OCI-LY3 (cell line): ENCODE measurements around the gene ABLIM2.

Source experiments
- H2AFZ ChIP-seq: fragments of 200-600, 300-600 bp; shearing (Covaris generic); 2 replicates; pipeline ENCODE4 v1.6.0; 2014; ENCODE audit warnings: antibody characterized with exemption, low read depth, low read length
- H3K27ac ChIP-seq: fragments of 200-600, 300-600 bp; sonication (generic); 2 replicates; pipeline ENCODE4 v1.5.1; 2014; ENCODE audit warnings: mild to moderate bottlenecking, low read length, moderate library complexity, mixed read lengths
- H3K27me3 ChIP-seq: fragments of 200-600, 300-600 bp; sonication (generic); 2 replicates; pipeline ENCODE4 v1.6.1; 2014; ENCODE audit warnings: low read depth, low read length, mixed read lengths
- H3K36me3 ChIP-seq: fragments of 200-600, 300-600 bp; sonication (generic); replicated peaks from 2 replicates; pipeline ENCODE3; 2014; ENCODE audit warnings: low read depth, low read length, mixed read lengths
- H3K4me1 ChIP-seq: fragments of 300-600, 200-600 bp; sonication (generic); 2 replicates; pipeline ENCODE4 v1.6.1; 2014; ENCODE audit warnings: low read length, mixed read lengths
- H3K4me2 ChIP-seq: fragments of 200-600, 300-600 bp; sonication (generic); 2 replicates; pipeline ENCODE4 v1.6.1; 2014; ENCODE audit warnings: low read length, mixed read lengths
- H3K4me3 ChIP-seq: fragments of 300-600, 200-600 bp; sonication (generic); 2 replicates; pipeline ENCODE4 v1.5.1; 2014; ENCODE audit warnings: antibody characterized with exemption, mild to moderate bottlenecking, low read length, moderate library complexity
- H3K79me2 ChIP-seq: fragments of 300-600, 200-600 bp; shearing (Covaris generic); 2 replicates; pipeline ENCODE4 v1.6.1; 2014; ENCODE audit warnings: mild to moderate bottlenecking, low read length, mixed read lengths
- H3K9ac ChIP-seq: fragments of 300-600, 200-600 bp; shearing (Covaris generic); 2 replicates; pipeline ENCODE4 v1.6.0; 2014; ENCODE audit warnings: mild to moderate bottlenecking, low read length, moderate library complexity
- H3K9me3 ChIP-seq: fragments of 200-600, 300-600 bp; shearing (Covaris generic); 2 replicates; pipeline ENCODE4 v1.6.1; 2014; ENCODE audit warnings: low read length, mixed read lengths; ENCODE audit not compliant: insufficient read depth
- H4K20me1 ChIP-seq: fragments of 200-600, 300-600 bp; sonication (generic); 2 replicates; pipeline ENCODE4 v1.6.1; 2016; ENCODE audit warnings: low read length, mixed read lengths; ENCODE audit not compliant: insufficient read depth
- CTCF ChIP-seq: fragments of 200-600, 300-600 bp; sonication (generic); IDR thresholded peaks from 2 replicates; pipeline ENCODE4 v1.5.1; 2014; ENCODE audit warnings: antibody characterized with exemption, low read length, low read depth
- EZH2phosphoT487 ChIP-seq: fragments of 200-600 bp; shearing (Covaris generic); IDR thresholded peaks from 2 replicates; pipeline ENCODE4 v1.6.1; 2018; ENCODE audit warnings: antibody characterized with exemption, mixed run types, low read depth

ABLIM2 gene

GRCh38 chr4:7964459-7964858, 194.2 kb downstream of the ABLIM2 start:
- Histone ChIP-seq H3K79me2 (no peaks in the 10 kb centered on the region), H3K4me2 (no peak overlapping the region), H3K4me1 (no peaks in the 10 kb centered on the region), H3K36me3 (no peaks in the 10 kb centered on the region), H3K27me3 (no peaks in the 10 kb centered on the region), H4K20me1 (no peaks in the 10 kb centered on the region), H3K9me3 (no peaks in the 10 kb centered on the region), H2AFZ (no peak overlapping the region), H3K27ac (no peak overlapping the region), H3K4me3 (no peak overlapping the region), H3K9ac (no peak overlapping the region)
- no peak for TF ChIP-seq CTCF
- no peak for TF ChIP-seq EZH2phosphoT487

GRCh38 chr4:7963691-7964090, 194.9 kb downstream of the ABLIM2 start:
- H3K79me2 ChIP-seq = no peaks in the 10 kb centered on the region
- no peaks in the 10 kb centered on the region for H3K4me1 ChIP-seq
- H3K9me3 ChIP-seq = no peaks in the 10 kb centered on the region
- H3K27me3 ChIP-seq = no peaks in the 10 kb centered on the region
- no peak overlapping the region for H3K27ac ChIP-seq
- H3K4me3 ChIP-seq = no peak overlapping the region
- H3K4me2 ChIP-seq = no peak overlapping the region
- TF ChIP-seq EZH2phosphoT487 (no peak), CTCF (no peak)
- no peak overlapping the region for H2AFZ ChIP-seq
- H4K20me1 ChIP-seq = no peaks in the 10 kb centered on the region
- H3K36me3 ChIP-seq = no peaks in the 10 kb centered on the region
- H3K9ac ChIP-seq = no peak overlapping the region

GRCh38 chr4:7962609-7963508, 195.8 kb downstream of the ABLIM2 start:
- H3K27ac ChIP-seq = no peak overlapping the region
- H3K4me1 ChIP-seq = no peaks in the 10 kb centered on the region
- H3K36me3 ChIP-seq = no peaks in the 10 kb centered on the region
- H3K4me3 ChIP-seq = no peak overlapping the region
- no peak overlapping the region for H3K9ac ChIP-seq
- no peaks in the 10 kb centered on the region for H3K27me3 ChIP-seq
- no peaks in the 10 kb centered on the region for H3K79me2 ChIP-seq
- H4K20me1 ChIP-seq = no peaks in the 10 kb centered on the region
- no peak overlapping the region for H2AFZ ChIP-seq
- H3K9me3 ChIP-seq = no peaks in the 10 kb centered on the region
- TF ChIP-seq CTCF = no peak
- no peak for TF ChIP-seq EZH2phosphoT487
- H3K4me2 ChIP-seq = no peak overlapping the region

- H3K27me3 ChIP-seq = no peaks in the 10 kb centered on the region
- H3K9ac ChIP-seq = no peak overlapping the region
- H3K4me3 ChIP-seq = no peak overlapping the region
- no peak overlapping the region for H3K4me2 ChIP-seq
- H3K27ac ChIP-seq = no peak overlapping the region
- no peaks in the 10 kb centered on the region for H3K4me1 ChIP-seq
- no peaks in the 10 kb centered on the region for H3K9me3 ChIP-seq
- H3K36me3 ChIP-seq = no peaks in the 10 kb centered on the region
- no peak overlapping the region for H2AFZ ChIP-seq
- no peaks in the 10 kb centered on the region for H4K20me1 ChIP-seq
- no peaks in the 10 kb centered on the region for H3K79me2 ChIP-seq
- TF ChIP-seq EZH2phosphoT487 (no peak), CTCF (no peak)
Observed at GRCh38 chr4:7960790-7961655, 197.6 kb downstream of the ABLIM2 start.
